ENCODE measurements around the gene PARD3.

Gene PARD3

GRCh38 chr10:34578468-34578867 lies 236.6 kb downstream of the PARD3 start:
- Histone ChIP-seq H3K27me3 (ENCODE audit: insufficient read depth, low read depth) (no peaks in the 10 kb centered on the region), H3K9ac (no peak overlapping the region), H3K4me3 (IDR thresholded peaks at IDR 0.05; ENCODE audit: insufficient read depth, low read depth, low read length) (no peak overlapping the region), H3K27ac (no peak overlapping the region), H3K4me1 (ENCODE audit: low read depth, poor library complexity, severe bottlenecking) (peaks cover 38% of the 10 kb centered on the region), H4K20me1 (ENCODE audit: insufficient read depth) (no peaks in the 10 kb centered on the region), H3K79me2 (ENCODE audit: insufficient read depth, low read depth) (no peaks in the 10 kb centered on the region; the same call in 1 of the 2 replicates), H3K36me3 (ENCODE audit: insufficient read depth) (no peaks in the 10 kb centered on the region), H2AFZ (ENCODE audit: low read depth) (no peak overlapping the region), H3K4me2 (no peak overlapping the region)
- TF ChIP-seq, protein P1, sequence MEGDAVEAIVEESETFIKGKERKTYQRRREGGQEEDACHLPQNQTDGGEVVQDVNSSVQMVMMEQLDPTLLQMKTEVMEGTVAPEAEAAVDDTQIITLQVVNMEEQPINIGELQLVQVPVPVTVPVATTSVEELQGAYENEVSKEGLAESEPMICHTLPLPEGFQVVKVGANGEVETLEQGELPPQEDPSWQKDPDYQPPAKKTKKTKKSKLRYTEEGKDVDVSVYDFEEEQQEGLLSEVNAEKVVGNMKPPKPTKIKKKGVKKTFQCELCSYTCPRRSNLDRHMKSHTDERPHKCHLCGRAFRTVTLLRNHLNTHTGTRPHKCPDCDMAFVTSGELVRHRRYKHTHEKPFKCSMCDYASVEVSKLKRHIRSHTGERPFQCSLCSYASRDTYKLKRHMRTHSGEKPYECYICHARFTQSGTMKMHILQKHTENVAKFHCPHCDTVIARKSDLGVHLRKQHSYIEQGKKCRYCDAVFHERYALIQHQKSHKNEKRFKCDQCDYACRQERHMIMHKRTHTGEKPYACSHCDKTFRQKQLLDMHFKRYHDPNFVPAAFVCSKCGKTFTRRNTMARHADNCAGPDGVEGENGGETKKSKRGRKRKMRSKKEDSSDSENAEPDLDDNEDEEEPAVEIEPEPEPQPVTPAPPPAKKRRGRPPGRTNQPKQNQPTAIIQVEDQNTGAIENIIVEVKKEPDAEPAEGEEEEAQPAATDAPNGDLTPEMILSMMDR (conservative IDR thresholded peaks at IDR 0.05; ENCODE audit: low read depth, low read length) = no peak

DNA sequence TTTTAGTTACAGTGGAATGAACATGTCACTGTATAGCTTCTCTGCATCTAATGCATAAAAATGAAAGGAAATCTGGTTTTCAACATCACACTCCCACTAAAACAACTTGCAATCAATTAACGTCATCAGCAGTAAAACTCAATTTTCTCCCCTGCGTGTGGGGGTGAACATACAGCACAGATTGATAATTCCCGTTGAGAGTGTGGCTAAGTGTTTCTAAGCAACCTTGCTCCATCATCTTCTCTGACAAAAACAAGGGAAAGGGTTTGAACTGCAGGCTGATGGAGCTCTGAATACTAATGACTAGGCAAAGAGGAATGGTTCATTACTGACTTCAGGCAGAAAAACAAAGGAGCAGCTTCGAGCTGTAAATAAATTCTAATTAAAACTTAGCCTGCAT lies 238.3 kb downstream of the PARD3 start:
- H4K20me1 ChIP-seq (ENCODE audit: insufficient read depth) = no peaks in the 10 kb centered on the region
- TF ChIP-seq, protein P1 (conservative IDR thresholded peaks at IDR 0.05; ENCODE audit: low read depth, low read length) = no peak
- no peak overlapping the region for H3K27ac ChIP-seq
- no peaks in the 10 kb centered on the region for H3K36me3 ChIP-seq (ENCODE audit: insufficient read depth)
- no peak overlapping the region for H3K4me2 ChIP-seq
- no peak overlapping the region for H3K4me3 ChIP-seq (IDR thresholded peaks at IDR 0.05; ENCODE audit: insufficient read depth, low read depth, low read length)
- no peak overlapping the region for H3K9ac ChIP-seq
- H3K4me1 ChIP-seq (ENCODE audit: low read depth, poor library complexity, severe bottlenecking) = peaks cover 29% of the 10 kb centered on the region
- H2AFZ ChIP-seq (ENCODE audit: low read depth) = no peak overlapping the region
- no peaks in the 10 kb centered on the region; the same call in 1 of the 2 replicates for H3K79me2 ChIP-seq (ENCODE audit: insufficient read depth, low read depth)
- H3K27me3 ChIP-seq (ENCODE audit: insufficient read depth, low read depth) = no peaks in the 10 kb centered on the region

DNA sequence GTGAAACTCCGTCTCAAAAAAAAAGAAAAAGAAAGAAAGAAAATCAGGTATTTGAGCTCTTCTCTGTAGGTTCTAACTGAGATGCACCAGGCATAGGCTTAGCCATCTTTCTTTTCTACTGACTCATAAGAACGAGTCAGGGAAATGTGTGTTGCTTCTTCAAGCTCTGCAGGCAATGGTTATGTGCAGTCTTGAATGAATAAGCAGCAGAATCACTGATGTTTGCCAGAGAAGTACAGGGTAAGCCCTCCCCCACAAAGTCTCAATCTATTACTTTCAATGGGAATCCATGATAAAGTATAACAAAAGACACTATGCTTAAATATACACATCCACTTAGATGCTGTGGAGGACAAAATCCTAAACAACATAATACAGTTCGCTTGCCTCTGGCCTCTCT lies 239.2 kb downstream of the PARD3 start:
- peaks cover 19% of the 10 kb centered on the region for H3K4me1 ChIP-seq (ENCODE audit: low read depth, poor library complexity, severe bottlenecking)
- H3K27me3 ChIP-seq (ENCODE audit: insufficient read depth, low read depth) = no peaks in the 10 kb centered on the region
- no peaks in the 10 kb centered on the region for H4K20me1 ChIP-seq (ENCODE audit: insufficient read depth)
- H3K36me3 ChIP-seq (ENCODE audit: insufficient read depth) = no peaks in the 10 kb centered on the region
- no peaks in the 10 kb centered on the region; the same call in 1 of the 2 replicates for H3K79me2 ChIP-seq (ENCODE audit: insufficient read depth, low read depth)
- no peak overlapping the region for H3K4me3 ChIP-seq (IDR thresholded peaks at IDR 0.05; ENCODE audit: insufficient read depth, low read depth, low read length)
- H3K27ac ChIP-seq = no peak overlapping the region
- TF ChIP-seq, protein P1 (conservative IDR thresholded peaks at IDR 0.05; ENCODE audit: low read depth, low read length) = no peak
- no peak overlapping the region for H2AFZ ChIP-seq (ENCODE audit: low read depth)
- no peak overlapping the region for H3K9ac ChIP-seq
- no peak overlapping the region for H3K4me2 ChIP-seq

GRCh38 chr10:34574353-34574934 lies 240.7 kb downstream of the PARD3 start:
- Histone ChIP-seq H3K27me3 (ENCODE audit: insufficient read depth, low read depth) (no peaks in the 10 kb centered on the region), H4K20me1 (ENCODE audit: insufficient read depth) (no peaks in the 10 kb centered on the region), H3K36me3 (ENCODE audit: insufficient read depth) (no peaks in the 10 kb centered on the region), H3K9ac (no peak overlapping the region), H3K4me1 (ENCODE audit: low read depth, poor library complexity, severe bottlenecking) (peaks cover 6% of the 10 kb centered on the region), H2AFZ (ENCODE audit: low read depth) (no peak overlapping the region), H3K4me2 (no peak overlapping the region), H3K79me2 (ENCODE audit: insufficient read depth, low read depth) (no peaks in the 10 kb centered on the region; the same call in 1 of the 2 replicates), H3K27ac (no peak overlapping the region), H3K4me3 (IDR thresholded peaks at IDR 0.05; ENCODE audit: insufficient read depth, low read depth, low read length) (no peak overlapping the region)
- TF ChIP-seq, protein P1 (conservative IDR thresholded peaks at IDR 0.05; ENCODE audit: low read depth, low read length) = no peak

All from KMS-11 (cell line).